Naive B cell (primary cell): ENCODE measurements around the gene TAS1R2. TPM values are rescaled to one million over a fixed set of nuclear protein-coding genes. Genes with fewer than 3 reads are reported as not detected.
"Not testable (repeated sequence)": the region's sequence is repeated elsewhere in the genome, so short reads cannot be mapped to it uniquely, and the experiment has no call there.

Source experiments
- ATAC-seq, 2 donors: fragments of 150-1000 bp; cut with Tn5 transposase; 2 replicates each; pipeline ENCODE4 v1.10.0; 2021; ENCODE audit warnings: low read depth in 2 of 2, mild to moderate bottlenecking in 2 of 2, moderate library complexity in 2 of 2
- DNase-seq: peaks from one replicate; pipeline ENCODE4 v3.0.0; 2022
- H3K27ac Mint-ChIP-seq, 6 donors: one replicate each; pipeline ENCODE4 v1.8.0; 2020 to 2022; ENCODE audit warnings: mild to moderate bottlenecking in 6 of 6, mixed read lengths in 6 of 6, moderate library complexity in 5 of 6, inconsistent platforms in 2 of 6
- H3K27me3 Mint-ChIP-seq, 3 donors: one replicate each; pipeline ENCODE4 v1.8.0; 2021 to 2022; ENCODE audit warnings: mixed read lengths in 3 of 3, mild to moderate bottlenecking in 1 of 3
- H3K36me3 Mint-ChIP-seq, 2 donors: one replicate each; pipeline ENCODE4 v1.8.0; 2020 to 2022; ENCODE audit warnings: mixed read lengths in 2 of 2, inconsistent platforms in 1 of 2, mild to moderate bottlenecking in 1 of 2
- H3K4me1 Mint-ChIP-seq, 3 donors: one replicate each; pipeline ENCODE4 v1.8.0; 2020 to 2022; ENCODE audit warnings: mixed read lengths in 3 of 3, inconsistent platforms in 1 of 3, mild to moderate bottlenecking in 1 of 3, moderate library complexity in 1 of 3
- H3K4me3 Mint-ChIP-seq, 8 donors: one replicate each; pipeline ENCODE4 v1.8.0; 2020 to 2022; ENCODE audit warnings: mild to moderate bottlenecking in 8 of 8, mixed read lengths in 8 of 8, moderate library complexity in 8 of 8, inconsistent platforms in 2 of 8
- H3K9me3 Mint-ChIP-seq, 7 donors: one replicate each; pipeline ENCODE4 v1.8.0; 2020 to 2022; ENCODE audit warnings: mixed read lengths in 7 of 7, mild to moderate bottlenecking in 5 of 7, inconsistent platforms in 2 of 7, moderate library complexity in 1 of 7
- polyA plus RNA-seq, 6 donors: library from polyadenylated mRNA; unstranded; fragments of 300-500 nt; fragmentation: Illumina TruSeq; gene quantifications; one replicate each; pipeline ENCODE4 v1.2.3, GENCODE V29; 2021; ENCODE audit warnings: low read depth in 6 of 6

Gene TAS1R2
- polyA plus RNA-seq, 6 donors from 2014 or later: not detected

- DNase-seq (no peak), ATAC-seq (no peak)
- no peaks in the 10 kb centered on the region for H3K36me3 Mint-ChIP-seq
- no peak overlapping the region for H3K27ac Mint-ChIP-seq
- no peaks in the 10 kb centered on the region for H3K9me3 Mint-ChIP-seq
- H3K4me3 Mint-ChIP-seq: peak overlapping the region in 1 of 8 donors; percentile 62
- H3K4me1 Mint-ChIP-seq: peaks cover 0 to 5% (median 0%) of the 10 kb centered on the region in 3 donors
- no peaks in the 10 kb centered on the region for H3K27me3 Mint-ChIP-seq
Observed at GRCh38 chr1:18893120-18893519, 33.7 kb upstream of the TAS1R2 start.

GRCh38 chr1:18891858-18892257, 32.4 kb upstream of the TAS1R2 start:
- not testable (repeated sequence) for ATAC-seq, H3K4me1 Mint-ChIP-seq, H3K27me3 Mint-ChIP-seq, H3K36me3 Mint-ChIP-seq, H3K4me3 Mint-ChIP-seq, DNase-seq, H3K9me3 Mint-ChIP-seq
- peak overlapping the region in 1 of 6 donors; percentile 27 for H3K27ac Mint-ChIP-seq

- no peak for ATAC-seq
- DNase-seq: no peak
- Mint-ChIP-seq H3K9me3 (no peaks in the 10 kb centered on the region), H3K27ac (peak overlapping the region in 1 of 6 donors; percentile 27), H3K4me3 (no peak overlapping the region), H3K4me1 (peaks cover 0 to 5% (median 0%) of the 10 kb centered on the region in 3 donors), H3K27me3 (no peaks in the 10 kb centered on the region), H3K36me3 (no peaks in the 10 kb centered on the region)
Observed at GRCh38 chr1:18891426-18891780, 31.9 kb upstream of the TAS1R2 start.

GRCh38 chr1:18890706-18891425, 31.4 kb upstream of the TAS1R2 start:
- no peaks in the 10 kb centered on the region for H3K36me3 Mint-ChIP-seq
- DNase-seq (no peak), ATAC-seq (no peak)
- H3K27ac Mint-ChIP-seq: no peak overlapping the region
- H3K4me3 Mint-ChIP-seq: no peak overlapping the region
- no peaks in the 10 kb centered on the region for H3K9me3 Mint-ChIP-seq
- H3K27me3 Mint-ChIP-seq: no peaks in the 10 kb centered on the region
- peaks cover 0 to 5% (median 0%) of the 10 kb centered on the region in 3 donors for H3K4me1 Mint-ChIP-seq

- no peak for ATAC-seq
Observed at GRCh38 chr1:18886003-18886335, 26.5 kb upstream of the TAS1R2 start.

GRCh38 chr1:18885311-18886002, 26.0 kb upstream of the TAS1R2 start:
- Mint-ChIP-seq H3K27me3 (no peaks in the 10 kb centered on the region), H3K4me3 (no peak overlapping the region), H3K4me1 (no peaks in the 10 kb centered on the region), H3K36me3 (no peaks in the 10 kb centered on the region), H3K27ac (peak overlapping the region in 1 of 6 donors; percentile 38), H3K9me3 (no peaks in the 10 kb centered on the region)
- no peak for DNase-seq
- ATAC-seq: no peak

More at GRCh38 chr1:18886003-18886335, 26.5 kb upstream of the TAS1R2 start:
- Mint-ChIP-seq H3K36me3 (no peaks in the 10 kb centered on the region), H3K27me3 (no peaks in the 10 kb centered on the region), H3K4me1 (no peaks in the 10 kb centered on the region), H3K27ac (peak overlapping the region in 3 of 6 donors; percentile 38 to 67 (median 56)), H3K4me3 (no peak overlapping the region), H3K9me3 (no peaks in the 10 kb centered on the region)
- no peak for DNase-seq

GRCh38 chr1:18884727-18885126, 25.3 kb upstream of the TAS1R2 start:
- H3K27ac Mint-ChIP-seq: peak overlapping the region in 1 of 6 donors; percentile 76
- H3K4me3 Mint-ChIP-seq: no peak overlapping the region
- ATAC-seq: no peak
- DNase-seq: no peak
- H3K36me3 Mint-ChIP-seq: no peaks in the 10 kb centered on the region
- H3K4me1 Mint-ChIP-seq: no peaks in the 10 kb centered on the region
- H3K9me3 Mint-ChIP-seq: no peaks in the 10 kb centered on the region
- no peaks in the 10 kb centered on the region for H3K27me3 Mint-ChIP-seq

- DNase-seq (no peak), ATAC-seq (no peak)
- Mint-ChIP-seq H3K27me3 (no peaks in the 10 kb centered on the region), H3K36me3 (no peaks in the 10 kb centered on the region), H3K4me3 (no peak overlapping the region), H3K27ac (no peak overlapping the region), H3K4me1 (no peaks in the 10 kb centered on the region), H3K9me3 (no peaks in the 10 kb centered on the region)
Observed at GRCh38 chr1:18884419-18884717, 24.9 kb upstream of the TAS1R2 start.

GRCh38 chr1:18883636-18884418, 24.4 kb upstream of the TAS1R2 start:
- Mint-ChIP-seq H3K36me3 (no peaks in the 10 kb centered on the region), H3K9me3 (no peaks in the 10 kb centered on the region), H3K4me1 (no peaks in the 10 kb centered on the region), H3K27ac (no peak overlapping the region), H3K4me3 (no peak overlapping the region), H3K27me3 (no peaks in the 10 kb centered on the region)
- peak; percentile 46 for DNase-seq
- ATAC-seq: peak; percentile 53 to 63

- H3K27ac Mint-ChIP-seq: no peak overlapping the region
- no peaks in the 10 kb centered on the region for H3K27me3 Mint-ChIP-seq
- DNase-seq: no peak
- ATAC-seq: no peak
- no peak overlapping the region for H3K4me3 Mint-ChIP-seq
- no peaks in the 10 kb centered on the region for H3K36me3 Mint-ChIP-seq
- no peaks in the 10 kb centered on the region for H3K9me3 Mint-ChIP-seq
- no peaks in the 10 kb centered on the region for H3K4me1 Mint-ChIP-seq
Observed at GRCh38 chr1:18883079-18883478, 23.6 kb upstream of the TAS1R2 start.

GRCh38 chr1:18882486-18882885, 23.0 kb upstream of the TAS1R2 start:
- no peaks in the 10 kb centered on the region for H3K36me3 Mint-ChIP-seq
- H3K27me3 Mint-ChIP-seq: no peaks in the 10 kb centered on the region
- H3K4me1 Mint-ChIP-seq: no peaks in the 10 kb centered on the region
- H3K27ac Mint-ChIP-seq: no peak overlapping the region
- ATAC-seq: no peak
- DNase-seq: no peak
- H3K9me3 Mint-ChIP-seq: no peaks in the 10 kb centered on the region
- no peak overlapping the region for H3K4me3 Mint-ChIP-seq

GRCh38 chr1:18881642-18882431, 22.4 kb upstream of the TAS1R2 start:
- Mint-ChIP-seq H3K36me3 (no peaks in the 10 kb centered on the region), H3K9me3 (no peaks in the 10 kb centered on the region), H3K4me3 (no peak overlapping the region), H3K27ac (no peak overlapping the region), H3K27me3 (no peaks in the 10 kb centered on the region), H3K4me1 (no peaks in the 10 kb centered on the region)
- DNase-seq: no peak
- ATAC-seq: no peak

GRCh38 chr1:18881164-18881563, 21.7 kb upstream of the TAS1R2 start:
- no peak for DNase-seq
- no peaks in the 10 kb centered on the region for H3K27me3 Mint-ChIP-seq

More at GRCh38 chr1:18881164-18881563, 21.7 kb upstream of the TAS1R2 start:
- H3K4me1 Mint-ChIP-seq: no peaks in the 10 kb centered on the region
- H3K36me3 Mint-ChIP-seq: no peaks in the 10 kb centered on the region
- no peaks in the 10 kb centered on the region for H3K9me3 Mint-ChIP-seq
- ATAC-seq: no peak
- peak overlapping the region in 1 of 8 donors; percentile 56 for H3K4me3 Mint-ChIP-seq
- peak overlapping the region in 1 of 6 donors; percentile 28 for H3K27ac Mint-ChIP-seq
